NOMO-1 treated with DMSO at 0.1 percent for 48 hours (cell line): ENCODE results near the gene WDPCP.
"Not testable (repeated sequence)": the region's sequence is repeated elsewhere in the genome, so short reads cannot be mapped to it uniquely, and the experiment has no call there.

Experiments used
- DNase-seq: peaks from one replicate; lab custom pipeline; 2025; ENCODE audit not compliant: unreplicated experiment; lab: John Stamatoyannopoulos, UW

WDPCP gene

GRCh38 chr2:63124850-63125249, 463.4 kb downstream of the WDPCP start:
- DNase-seq, result no peak

GRCh38 chr2:63124218-63124617, 464.1 kb downstream of the WDPCP start:
- DNase-seq, result peak; percentile 85

GRCh38 chr2:63122921-63123320, 465.4 kb downstream of the WDPCP start:
- DNase-seq, result no peak

- no peak for DNase-seq
Observed at GRCh38 chr2:63121055-63121834, 467.0 kb downstream of the WDPCP start.

- no peak for DNase-seq
Observed at GRCh38 chr2:63118821-63119220, 469.5 kb downstream of the WDPCP start.

GRCh38 chr2:63104482-63104881, 483.8 kb downstream of the WDPCP start:
- no peak for DNase-seq

- no peak for DNase-seq
Observed at GRCh38 chr2:63101954-63102353, 486.3 kb downstream of the WDPCP start.

- no peak for DNase-seq
Observed at GRCh38 chr2:63099032-63099431, 489.2 kb downstream of the WDPCP start.

GRCh38 chr2:63096491-63096890, 491.8 kb downstream of the WDPCP start:
- no peak for DNase-seq

GRCh38 chr2:63093502-63093901, 494.8 kb downstream of the WDPCP start:
- no peak for DNase-seq

- no peak for DNase-seq
Observed at GRCh38 chr2:63092857-63093256, 495.4 kb downstream of the WDPCP start.

- DNase-seq, result no peak
Observed at GRCh38 chr2:63092401-63092800, 495.9 kb downstream of the WDPCP start.

- DNase-seq, result no peak
Observed at GRCh38 chr2:63086687-63087086, 501.6 kb downstream of the WDPCP start.

- no peak for DNase-seq
Observed at GRCh38 chr2:63081404-63081803, 506.9 kb downstream of the WDPCP start.

GRCh38 chr2:63078852-63079606, 509.2 kb downstream of the WDPCP start:
- DNase-seq, result peak; percentile 32

- not testable (repeated sequence) for DNase-seq
Observed at GRCh38 chr2:63074399-63074798, 513.9 kb downstream of the WDPCP start.

GRCh38 chr2:63073994-63074393, 514.3 kb downstream of the WDPCP start:
- peak; percentile 45 for DNase-seq

GRCh38 chr2:63071664-63072063, 516.6 kb downstream of the WDPCP start:
- DNase-seq, result no peak
